H54 (cell line): ENCODE results near the gene TMEM72.

ENCODE experiments used
- DNase-seq: peaks from one replicate; pipeline ENCODE4 v3.0.0; 2011; ENCODE audit warnings: low spot score, mixed read lengths; ENCODE audit not compliant: insufficient read length
- FAIRE-seq: peaks from 3 replicates; lab custom pipeline; 2011; peaks lifted over from hg19 to GRCh38; lab: Jason Lieb, UNC
- POLR2A ChIP-seq: IDR thresholded peaks from 2 replicates; pipeline ENCODE4 v1.6.1; 2011; ENCODE audit warnings: low read depth, mild to moderate bottlenecking, low read length

TMEM72 gene

GRCh38 chr10:44963772-44964633, 52.9 kb downstream of the TMEM72 start:
- FAIRE-seq (no peak), DNase-seq (no peak)
- TF ChIP-seq POLR2A = no peak

GRCh38 chr10:44965104-44965503, 54.0 kb downstream of the TMEM72 start:
- no peak for FAIRE-seq
- no peak for TF ChIP-seq POLR2A
- no peak for DNase-seq

- FAIRE-seq = no peak
Observed at GRCh38 chr10:44965651-44966097, 54.5 kb downstream of the TMEM72 start.

DNA sequence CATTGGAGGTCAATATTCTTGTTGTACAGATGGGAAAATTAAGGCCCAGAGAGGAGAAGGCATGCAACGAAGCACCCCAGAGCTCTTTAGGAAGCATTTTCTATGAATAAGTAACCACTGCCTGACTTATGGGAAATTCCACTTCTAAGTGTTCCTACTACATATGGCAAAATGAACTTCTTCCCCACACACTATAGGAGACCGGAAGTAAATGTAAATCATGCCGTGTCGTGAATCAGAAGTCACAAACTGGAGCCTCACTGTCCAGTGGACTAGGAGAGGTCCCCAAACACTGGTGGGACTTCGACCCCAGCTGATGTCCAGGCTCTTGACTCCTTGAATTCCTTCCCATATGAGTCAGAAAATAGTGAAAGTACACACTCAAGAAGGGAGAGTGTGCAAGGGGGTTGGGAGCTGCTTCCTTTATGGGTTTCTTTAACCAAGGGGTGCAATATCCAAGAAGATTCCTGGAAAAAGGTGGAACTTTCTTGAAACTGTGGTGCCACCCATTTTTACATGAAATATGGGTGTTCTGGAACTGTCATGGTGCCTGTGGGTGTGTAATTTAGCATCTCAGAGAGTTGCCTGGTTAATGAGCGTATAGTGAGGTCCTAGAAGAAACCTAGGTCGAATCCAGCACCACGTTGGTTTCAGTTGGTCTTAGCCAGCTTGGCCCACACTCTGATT, 55.1 kb downstream of the TMEM72 start:
- no peak for TF ChIP-seq POLR2A
- FAIRE-seq (no peak), DNase-seq (no peak)

More at GRCh38 chr10:44965651-44966097, 54.5 kb downstream of the TMEM72 start:
- no peak for DNase-seq
- TF ChIP-seq POLR2A = no peak

GRCh38 chr10:44966816-44967509, 55.8 kb downstream of the TMEM72 start:
- TF ChIP-seq POLR2A = no peak
- FAIRE-seq (no peak), DNase-seq (no peak)

GRCh38 chr10:44967616-44968015, 56.5 kb downstream of the TMEM72 start:
- TF ChIP-seq POLR2A = no peak
- FAIRE-seq = no peak
- DNase-seq = no peak

DNA sequence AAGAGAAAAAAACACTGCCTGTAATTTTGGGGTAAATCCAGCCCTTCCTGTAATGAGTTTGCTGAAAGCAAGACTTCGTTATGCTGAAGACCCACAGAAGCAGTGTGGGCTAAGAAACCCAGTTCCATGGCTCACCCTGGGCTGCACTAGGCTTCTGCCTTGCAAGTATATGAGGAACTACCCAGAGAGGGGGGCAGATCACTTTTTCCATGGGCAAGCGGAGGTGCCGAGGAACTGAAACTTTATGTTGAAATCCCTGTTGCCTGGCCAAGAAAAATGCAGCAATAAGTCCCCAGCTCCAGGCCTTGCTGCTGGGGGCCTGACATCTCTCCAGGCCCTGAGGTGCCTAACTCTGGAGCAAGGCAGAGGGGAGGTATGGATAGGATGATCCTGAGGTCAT, 57.0 kb downstream of the TMEM72 start:
- FAIRE-seq = no peak
- TF ChIP-seq POLR2A = no peak
- DNase-seq = no peak

DNA sequence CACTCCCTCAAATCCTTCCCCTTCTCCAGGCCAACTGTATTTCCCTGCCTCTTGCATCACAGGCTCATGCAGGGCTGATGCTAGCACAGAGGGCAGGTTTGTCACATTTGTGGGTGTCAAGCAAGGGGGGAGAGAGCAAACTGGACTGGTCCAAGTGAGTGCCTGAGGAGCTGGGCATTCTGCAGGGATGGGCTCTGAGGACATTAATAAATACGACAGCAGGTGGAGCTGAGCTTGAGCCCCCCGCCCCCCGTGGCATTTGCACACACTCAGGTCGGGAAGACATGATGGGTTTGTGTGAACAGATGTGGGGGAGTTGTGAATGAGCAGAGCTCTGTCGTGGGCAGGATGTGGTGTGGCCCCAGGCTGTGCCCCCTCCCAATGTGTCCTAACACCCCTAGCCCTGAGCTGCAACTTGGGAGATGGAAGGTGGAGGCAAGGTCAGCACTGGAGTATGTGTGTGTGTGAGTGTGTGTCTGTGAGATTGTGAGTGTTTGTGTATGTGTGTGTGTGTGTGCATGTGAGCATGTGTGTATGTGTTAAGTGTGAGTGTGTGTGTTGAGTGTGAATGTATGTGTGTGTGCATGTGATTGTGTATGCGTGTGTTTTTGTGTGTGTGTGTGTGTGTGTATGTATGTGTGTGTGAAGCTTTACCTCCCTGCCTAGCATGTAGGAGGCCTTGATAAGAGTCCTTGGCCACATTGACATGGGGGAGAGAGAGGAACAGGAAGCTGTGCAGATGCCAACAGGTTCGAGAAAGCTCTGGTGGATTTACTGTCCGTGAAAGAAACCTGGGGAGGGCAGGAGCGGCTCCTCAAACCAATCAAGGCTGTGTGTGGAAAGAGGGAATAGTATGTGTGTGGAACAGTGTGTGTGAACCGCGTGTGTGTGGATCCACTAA, 57.6 kb downstream of the TMEM72 start:
- FAIRE-seq (no peak), DNase-seq (no peak)
- no peak for TF ChIP-seq POLR2A

DNA sequence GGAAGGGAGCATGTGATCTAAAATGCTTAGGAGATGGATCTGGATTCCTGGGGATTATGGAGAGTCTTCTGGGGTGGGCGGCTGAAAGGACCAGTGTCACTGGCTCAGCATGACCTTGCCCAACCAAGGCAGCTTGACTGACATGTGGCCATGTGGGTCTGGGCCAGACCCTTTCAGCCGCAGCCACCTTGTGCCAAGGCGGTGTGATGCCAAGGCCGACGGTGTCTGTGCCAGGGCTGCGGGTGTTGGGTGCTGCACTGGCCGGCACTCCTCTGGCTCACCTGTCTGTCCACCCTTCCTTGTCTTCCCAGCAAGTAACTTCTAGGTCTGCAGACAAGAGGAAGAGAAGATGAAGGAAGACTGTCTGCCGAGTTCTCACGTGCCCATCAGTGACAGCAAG, 58.7 kb downstream of the TMEM72 start:
- DNase-seq (no peak), FAIRE-seq (no peak)
- no peak for TF ChIP-seq POLR2A

DNA sequence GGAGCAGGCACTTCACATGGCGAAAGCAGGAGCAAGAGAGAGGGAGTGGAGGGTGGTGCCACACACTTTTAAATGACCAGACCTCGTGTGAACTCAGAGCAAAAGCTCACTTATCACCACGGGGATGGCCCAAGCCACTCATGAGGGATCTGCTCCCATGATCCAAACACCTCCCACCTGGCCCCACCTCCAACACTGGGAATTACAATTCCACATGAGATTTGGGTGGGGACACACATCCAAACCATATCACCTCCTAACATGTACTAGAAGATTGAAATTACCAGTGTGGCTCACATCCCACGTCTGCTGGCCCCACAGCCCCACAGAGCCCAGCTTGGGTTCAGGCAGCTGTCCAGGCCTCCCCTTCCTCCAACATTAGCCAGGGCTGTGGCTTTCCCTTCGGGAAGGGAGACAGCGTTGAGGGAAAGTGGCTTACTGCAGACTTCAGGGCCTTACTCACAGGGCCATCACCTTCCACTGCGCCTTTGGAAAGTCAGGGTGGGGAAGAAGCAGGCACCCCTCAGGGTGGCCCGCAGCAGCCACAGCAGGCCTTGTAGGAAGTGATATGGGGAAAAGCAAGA, 59.8 kb downstream of the TMEM72 start:
- FAIRE-seq = no peak
- no peak for TF ChIP-seq POLR2A
- no peak for DNase-seq

DNA sequence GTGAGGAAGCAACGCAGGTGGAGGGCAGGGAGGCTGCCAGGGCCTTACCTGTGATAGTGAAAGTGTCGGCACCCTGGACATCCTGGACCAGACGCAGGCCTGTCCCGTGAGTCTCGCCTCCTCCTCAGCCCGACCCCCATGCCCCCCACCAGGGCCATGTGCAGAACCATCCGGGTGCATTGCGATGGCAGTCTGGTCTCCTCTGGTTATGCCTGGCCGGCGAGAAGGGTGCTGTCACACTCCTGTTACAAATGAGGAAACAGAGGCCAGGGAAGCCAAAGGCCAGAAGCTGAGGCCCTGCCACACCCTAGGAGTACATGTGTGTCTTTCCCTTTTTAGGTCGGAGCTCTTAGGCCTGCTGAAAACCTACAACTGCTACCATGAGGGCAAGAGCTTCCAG, 60.3 kb downstream of the TMEM72 start:
- FAIRE-seq (no peak), DNase-seq (no peak)
- TF ChIP-seq POLR2A = no peak

GRCh38 chr10:44971935-44972757, 61.0 kb downstream of the TMEM72 start:
- no peak for TF ChIP-seq POLR2A
- no peak for FAIRE-seq
- no peak for DNase-seq
